A549 (cell line): ENCODE data around the gene DYRK1A. TPM values are rescaled to one million over a fixed set of nuclear protein-coding genes. Genes with fewer than 3 reads are reported as not detected.
"Not testable (repeated sequence)": the region's sequence is repeated elsewhere in the genome, so short reads cannot be mapped to it uniquely, and the experiment has no call there.

Source experiments
- ATAC-seq, 2 experiments: fragments of 200-7000 bp in 1 of 2; fragments of >200 bp in 1 of 2; cut with Nextera tagmentation in 1 of 2; cut with Tn5 transposase in 1 of 2; 3 replicates each; pipeline versions ENCODE4 v1.8.0 to v1.9.1; 2018 to 2020; ENCODE audit warnings: mild to moderate bottlenecking in 1 of 2, moderate library complexity in 1 of 2
- CTCF ChIA-PET: fragments of 300-600 bp; sonication (Branson Sonifier 250); formaldehyde crosslinking; extraction: SDS; loops from one replicate; lab custom pipeline; 2021; ENCODE audit warnings: antibody characterized with exemption, inconsistent platforms; lab: Yijun Ruan, JAX
- POLR2A ChIA-PET: fragments of 350-600 bp; formaldehyde crosslinking; extraction: SDS; loops from one replicate; lab custom pipeline; 2021; ENCODE audit warnings: antibody characterized with exemption, inconsistent platforms; lab: Yijun Ruan, JAX
- DNase-seq, 2 experiments: peaks; one replicate each; pipeline versions ENCODE4 v3.0.0 to v3.0.0-alpha.2; 2011 to 2016; ENCODE audit warnings: low read depth in 1 of 2, low spot score in 1 of 2
- FAIRE-seq: peaks from 2 replicates; lab custom pipeline; 2011; peaks lifted over from hg19 to GRCh38; lab: Jason Lieb, UNC
- H3K27ac ChIP-seq, 2 experiments: fragments of >200 bp; sonication (Bioruptor Twin); formaldehyde crosslinking; 3 replicates each; pipeline ENCODE4 v1.5.1; 2016 to 2017
- H3K4me1 ChIP-seq: fragments of >200 bp; sonication (Bioruptor Twin); formaldehyde crosslinking; 3 replicates; pipeline ENCODE4 v1.6.1; 2016
- H3K4me2 ChIP-seq: fragments of >200 bp; sonication (Bioruptor Twin); formaldehyde crosslinking; 3 replicates; pipeline ENCODE4 v1.6.1; 2016
- H3K4me3 ChIP-seq: fragments of >200 bp; sonication (Bioruptor Twin); formaldehyde crosslinking; 3 replicates; pipeline ENCODE4 v1.5.1; 2016
- H3K9me3 ChIP-seq: fragments of >200 bp; sonication (Bioruptor Twin); formaldehyde crosslinking; 3 replicates; pipeline ENCODE4 v1.6.1; 2016
- ATOH8 ChIP-seq: fragments of 250-450 bp; sonication (Bioruptor Pico); IDR thresholded peaks from 2 replicates; pipeline ENCODE4 v1.5.0; 2020; ENCODE audit warnings: low read depth, mild to moderate bottlenecking, moderate library complexity
- BCL3 ChIP-seq: fragments of >200 bp; sonication (Bioruptor Twin); formaldehyde crosslinking; IDR thresholded peaks from 3 replicates; pipeline ENCODE4 v1.6.1; 2016
- CBX8 ChIP-seq: fragments of 200-600 bp; sonication (generic); IDR thresholded peaks from 2 replicates; pipeline ENCODE4 v1.6.1; 2016
- CHD4 ChIP-seq: fragments of 200-600 bp; sonication (generic); IDR thresholded peaks from 2 replicates; pipeline ENCODE4 v1.6.1; 2016; ENCODE audit warnings: antibody characterized with exemption, mild to moderate bottlenecking, borderline replicate concordance
- CTCF ChIP-seq: fragments of >200 bp; sonication (Bioruptor Twin); formaldehyde crosslinking; IDR thresholded peaks from 3 replicates; pipeline ENCODE4 v1.5.1; 2016
- EHF ChIP-seq: fragments of 250-450 bp; sonication (Bioruptor Pico); IDR thresholded peaks from 2 replicates; pipeline ENCODE4 v1.5.0; 2020; ENCODE audit warnings: mild to moderate bottlenecking
- HEYL ChIP-seq: fragments of 250-450 bp; sonication (Bioruptor Pico); IDR thresholded peaks from 2 replicates; pipeline ENCODE4 v1.8.0; 2021; ENCODE audit warnings: mild to moderate bottlenecking, moderate library complexity
- HOXB13 ChIP-seq: fragments of 250-450 bp; sonication (Bioruptor Pico); IDR thresholded peaks from 2 replicates; pipeline ENCODE4 v1.5.0; 2020; ENCODE audit warnings: low read depth, mild to moderate bottlenecking, moderate library complexity
- HOXB5 ChIP-seq: fragments of 250-450 bp; sonication (Bioruptor Pico); IDR thresholded peaks from 2 replicates; pipeline ENCODE4 v1.5.0; 2020; ENCODE audit warnings: mild to moderate bottlenecking, moderate library complexity
- JUNB ChIP-seq: fragments of >200 bp; sonication (Bioruptor Twin); formaldehyde crosslinking; IDR thresholded peaks from 2 replicates; pipeline ENCODE4 v1.6.1; 2016
- KDM5A ChIP-seq: fragments of 200-600 bp; sonication (generic); IDR thresholded peaks from 2 replicates; pipeline ENCODE4 v1.6.1; 2016; ENCODE audit warnings: antibody characterized with exemption, mild to moderate bottlenecking
- MAZ ChIP-seq: fragments of 150-350 bp; IDR thresholded peaks from 2 replicates; pipeline ENCODE4 v1.6.1; 2014; ENCODE audit warnings: antibody characterized with exemption, low read depth, low read length, borderline replicate concordance
- MYC ChIP-seq: IDR thresholded peaks from 2 replicates; pipeline ENCODE4 v1.6.1; 2012; ENCODE audit warnings: mild to moderate bottlenecking, inconsistent platforms, low read length, improper control_type of control experiment, borderline replicate concordance
- NFE2L2 ChIP-seq: fragments of 150-350 bp; conservative IDR thresholded peaks from 2 replicates; pipeline ENCODE4 v1.6.1; 2014; ENCODE audit warnings: low read length
- NPAS2 ChIP-seq: fragments of 250-450 bp; sonication (Bioruptor Pico); IDR thresholded peaks from 2 replicates; pipeline ENCODE4 v1.8.0; 2022; ENCODE audit warnings: mild to moderate bottlenecking, moderate library complexity, borderline replicate concordance
- NR3C1 ChIP-seq: fragments of >200 bp; sonication (Bioruptor Twin); formaldehyde crosslinking; IDR thresholded peaks from 3 replicates; pipeline ENCODE4 v1.6.1; 2017
- PBX3 ChIP-seq: IDR thresholded peaks from 2 replicates; pipeline ENCODE4 v1.6.1; 2012
- POLR2AphosphoS2 ChIP-seq: conservative IDR thresholded peaks from 2 replicates; pipeline ENCODE4 v1.6.1; 2012; ENCODE audit warnings: low read length, improper control_type of control experiment, inconsistent platforms
- REST ChIP-seq: fragments of 200-600 bp; sonication (generic); IDR thresholded peaks from 2 replicates; pipeline ENCODE4 v1.6.1; 2016; ENCODE audit warnings: antibody characterized with exemption, mild to moderate bottlenecking, moderate library complexity
- RNF2 ChIP-seq: fragments of 200-600 bp; sonication (generic); IDR thresholded peaks from 2 replicates; pipeline ENCODE4 v1.6.1; 2016; ENCODE audit warnings: low read depth, mild to moderate bottlenecking, antibody characterized with exemption, moderate library complexity, borderline replicate concordance
- TP53 ChIP-seq: fragments of 250-450 bp; sonication (Bioruptor Pico); IDR thresholded peaks from 2 replicates; pipeline ENCODE4 v1.5.0; 2021; ENCODE audit warnings: mild to moderate bottlenecking, moderate library complexity
- USF2 ChIP-seq: fragments of 450-650 bp; IDR thresholded peaks from 2 replicates; pipeline ENCODE4 v1.6.1; 2014; ENCODE audit warnings: antibody characterized with exemption
- ZFP36 ChIP-seq: fragments of 450-650 bp; IDR thresholded peaks from 2 replicates; pipeline ENCODE4 v1.6.1; 2014; ENCODE audit warnings: borderline replicate concordance; ENCODE audit not compliant: partially characterized antibody
- WGBS: methylation state at CpG from one replicate; pipeline ENCODE4 v1.1.6; 2017; ENCODE audit errors: missing lambda C conversion rate; 5-methylcytosine and 5-hydroxymethylcytosine counted together
- polyA plus RNA-seq, 4 experiments: library from polyadenylated mRNA; depleted of rRNA in 3 of 4; stranded (reverse); fragments of >200 nt; fragmentation: RNase III in 1 of 4; extraction: RNeasy Plus Mini Kit Qiagen cat#74134 plus additional on column Dnase treatment in 1 of 4; gene quantifications; 2 replicates in 3 of 4; 3 replicates in 1 of 4; pipeline ENCODE4 v1.2.3, GENCODE V29; 2011 to 2017

DYRK1A gene
- polyA plus RNA-seq, 2 of the 4 experiments (the other 2 are of a cell fraction) = 12.7 to 29.4 TPM

- WGBS = 73% methylated on average over 2 of the region's 2 CpGs
- ChIA-PET POLR2A (no interaction called here), CTCF (no interaction called here)
- H3K4me2 ChIP-seq = no peak overlapping the region
- no peaks in the 10 kb centered on the region for H3K9me3 ChIP-seq
- H3K27ac ChIP-seq = no peak overlapping the region
- H3K4me3 ChIP-seq = no peak overlapping the region
- DNase-seq (no peak), ATAC-seq (no peak), FAIRE-seq (no peak)
- TF ChIP-seq TP53 = no peak
- TF ChIP-seq ZFP36 = no peak
- no peak for TF ChIP-seq HOXB13
- TF ChIP-seq BCL3 = no peak
- no peak for TF ChIP-seq REST
- no peak for TF ChIP-seq PBX3
- no peak for TF ChIP-seq HEYL (CRISPR knock-in tag)
- no peak for TF ChIP-seq KDM5A
- no peak for TF ChIP-seq NFE2L2
- TF ChIP-seq HOXB5 (CRISPR knock-in tag) = no peak
- no peak for TF ChIP-seq CBX8
- no peak for TF ChIP-seq JUNB
- no peak for TF ChIP-seq MYC
- no peak for TF ChIP-seq CHD4
- no peak for TF ChIP-seq NPAS2
- TF ChIP-seq CTCF = no peak
- peaks cover 6% of the 10 kb centered on the region for H3K4me1 ChIP-seq
Measured at GRCh38 chr21:37548521-37548981, 182.0 kb downstream of the DYRK1A start.

GRCh38 chr21:37549730-37550129 is 183.2 kb downstream of the DYRK1A start:
- CTCF ChIA-PET, H3K9me3 ChIP-seq, DNase-seq, H3K27ac ChIP-seq, H3K4me2 ChIP-seq, FAIRE-seq, H3K4me1 ChIP-seq, H3K4me3 ChIP-seq, POLR2A ChIA-PET, ATAC-seq: not testable (repeated sequence)
- WGBS = 71% methylated on average over 4 of the region's 4 CpGs

- no peak overlapping the region for H3K4me2 ChIP-seq
- no peak overlapping the region for H3K4me3 ChIP-seq
- H3K4me1 ChIP-seq = peaks cover 6% of the 10 kb centered on the region
- ChIA-PET CTCF (no interaction called here), POLR2A (interaction anchor here (1.0 kb wide), 1 partner anchor 14 kb away, joined by 3 read pairs; no protein-coding TSS in a partner anchor)
- ATAC-seq = no peak
- DNase-seq = no peak
- H3K9me3 ChIP-seq = no peaks in the 10 kb centered on the region
- WGBS = 92% methylated on average over 9 of the region's 9 CpGs
- no peak overlapping the region for H3K27ac ChIP-seq
- FAIRE-seq = no peak
- no peak for TF ChIP-seq BCL3
- TF ChIP-seq USF2 = no peak
- TF ChIP-seq CBX8 = no peak
- no peak for TF ChIP-seq EHF (CRISPR knock-in tag)
- TF ChIP-seq MAZ = no peak
- no peak for TF ChIP-seq CHD4
- no peak for TF ChIP-seq KDM5A
- no peak for TF ChIP-seq RNF2
- TF ChIP-seq ATOH8 = no peak
- no peak for TF ChIP-seq POLR2AphosphoS2
- no peak for TF ChIP-seq MYC
- TF ChIP-seq NR3C1 = no peak
Measured at GRCh38 chr21:37550157-37550556, 183.6 kb downstream of the DYRK1A start.
